C1 segment of cervical spinal cord (tissue), 14 donors: ENCODE measurements around the gene GBX2.
"Not testable (repeated sequence)": the region's sequence is repeated elsewhere in the genome, so short reads cannot be mapped to it uniquely, and the experiment has no call there.

Experiments
- DNase-seq, 14 donors: peaks; one replicate each; lab custom pipeline; 2025; lab: John Stamatoyannopoulos, UW

Gene GBX2

DNA sequence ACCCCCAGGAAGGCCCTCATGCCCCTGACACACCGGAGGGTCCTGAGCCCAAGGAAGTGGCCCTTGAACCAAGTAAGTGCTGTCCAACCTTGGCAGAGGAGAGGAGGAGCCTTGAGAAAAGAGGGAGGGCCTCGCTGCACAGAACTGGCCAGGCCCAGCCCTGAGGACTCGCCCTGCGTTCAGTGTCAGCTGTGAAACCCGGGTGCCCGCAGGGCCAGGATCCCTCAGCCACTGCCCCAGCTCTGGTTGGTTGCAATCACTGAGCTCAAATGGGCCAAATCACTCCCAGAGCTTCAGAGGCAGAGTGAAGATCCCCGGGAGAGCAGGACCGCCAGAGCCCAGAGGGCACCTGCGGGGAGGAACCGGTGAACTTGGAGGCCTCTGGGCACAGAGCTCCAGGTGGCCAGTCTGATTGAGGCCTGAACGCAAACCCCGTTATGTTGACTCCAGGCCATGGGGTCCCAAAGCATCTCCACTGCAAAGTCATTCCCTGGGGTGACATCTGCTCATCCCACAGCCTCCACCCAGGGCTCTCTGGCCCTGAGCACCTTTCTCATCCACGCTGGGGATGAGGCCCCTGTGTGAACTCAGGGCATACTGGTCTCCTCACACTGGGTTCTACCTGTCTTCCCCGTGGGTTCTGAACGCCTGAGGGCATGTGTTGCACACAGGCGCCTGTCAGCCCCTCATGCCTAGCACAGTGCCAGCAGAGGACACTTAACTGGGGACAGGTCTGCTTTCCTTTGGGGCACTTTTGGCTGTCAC is 11.9 kb downstream of the GBX2 start:
- no peak for DNase-seq

DNA sequence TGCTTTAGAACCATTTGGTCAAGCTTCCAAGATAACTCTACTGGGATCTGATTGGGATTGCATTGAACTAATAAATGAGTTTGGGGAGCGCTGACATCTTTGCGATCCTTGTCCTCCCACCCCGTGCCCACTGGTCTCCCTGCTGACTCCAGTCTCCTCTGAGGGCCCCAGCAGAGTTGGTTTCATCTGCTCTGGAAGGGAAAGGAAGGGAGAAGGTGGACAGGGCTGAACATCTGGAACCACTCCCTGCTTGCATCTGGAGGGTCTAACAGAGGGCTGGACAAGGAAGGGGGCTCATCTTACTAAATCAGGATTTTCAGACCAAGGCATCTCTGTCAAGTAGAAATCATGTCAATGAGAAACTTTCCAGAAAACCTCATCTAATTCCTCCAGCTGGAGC is 12.8 kb downstream of the GBX2 start:
- DNase-seq: no peak

GRCh38 chr2:236146436-236146835 is 21.8 kb downstream of the GBX2 start:
- DNase-seq: no peak

GRCh38 chr2:236143811-236144210 is 24.4 kb downstream of the GBX2 start:
- DNase-seq: no peak

GRCh38 chr2:236141616-236142015 is 26.6 kb downstream of the GBX2 start:
- DNase-seq: not testable (repeated sequence)

DNA sequence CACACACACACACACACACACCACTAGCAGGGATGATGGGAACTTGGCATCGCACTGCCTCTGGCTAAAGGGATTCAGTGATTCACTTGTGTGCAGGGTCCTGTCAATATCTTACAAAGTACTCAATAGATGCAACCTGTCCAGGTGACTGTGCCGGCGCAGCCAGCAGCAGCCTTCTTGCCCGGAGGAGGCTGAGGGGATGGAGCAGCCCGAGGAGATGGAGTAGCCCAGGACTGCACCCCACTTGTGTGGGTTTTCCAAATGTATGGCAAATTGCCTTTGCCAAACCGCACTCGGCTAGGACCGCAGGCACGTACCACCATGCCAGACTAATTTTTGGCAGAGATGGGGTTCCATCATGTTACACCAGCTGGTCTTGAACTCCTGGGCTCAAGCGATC is 31.1 kb downstream of the GBX2 start:
- no peak for DNase-seq

DNA sequence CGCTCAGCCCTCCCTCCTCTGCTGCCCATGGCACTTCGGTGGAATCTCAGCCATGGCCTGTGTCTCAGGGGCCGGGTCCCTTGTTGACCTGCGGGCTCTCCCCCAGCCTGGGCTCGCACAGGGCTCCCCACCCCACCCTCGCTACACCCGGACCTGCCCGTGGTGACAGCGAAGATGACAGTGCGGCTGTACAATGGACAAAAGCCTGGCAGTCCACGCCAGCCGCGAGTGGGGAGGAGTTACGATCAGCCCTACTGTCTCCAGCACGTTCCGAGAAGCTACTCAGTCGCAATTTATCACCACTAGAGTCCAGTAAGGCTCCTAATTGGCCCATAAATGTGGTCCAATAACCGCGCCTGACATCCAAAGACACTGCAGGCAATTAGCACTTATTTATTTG is 31.6 kb downstream of the GBX2 start:
- peak in 4 of 14 donors; percentile 10 to 63 (median 25) for DNase-seq

DNA sequence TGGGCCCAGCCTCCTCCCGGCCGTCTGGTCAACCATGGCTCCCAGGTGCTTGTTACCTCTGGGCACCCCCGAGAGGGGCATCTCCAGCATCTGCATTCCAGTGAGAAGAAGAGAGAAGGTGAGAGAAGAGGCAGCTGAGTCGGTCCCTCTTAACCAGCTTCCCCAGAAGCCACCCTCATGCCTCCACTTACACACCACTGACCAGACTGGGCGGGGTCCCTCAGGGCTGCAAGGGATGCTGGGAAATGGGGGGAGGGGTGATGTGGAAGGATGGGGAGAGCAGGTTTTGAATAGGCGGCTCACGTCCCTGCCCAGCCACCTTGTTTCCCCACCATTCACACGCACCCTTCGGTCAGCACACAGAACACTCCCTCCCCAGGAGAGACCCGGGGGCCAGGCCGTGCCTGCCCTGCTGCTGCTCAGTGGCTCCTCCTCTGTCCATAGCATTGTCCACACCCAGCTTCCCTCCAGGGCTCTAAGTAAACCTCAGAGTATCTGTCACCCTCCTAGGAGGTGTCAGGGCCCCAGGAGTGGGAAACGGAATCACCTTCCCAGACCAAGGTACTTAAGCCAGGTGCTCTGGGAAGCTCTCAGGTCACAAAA is 34.7 kb downstream of the GBX2 start:
- no peak for DNase-seq

- no peak for DNase-seq
Measured at GRCh38 chr2:236131073-236131692, 37.0 kb downstream of the GBX2 start.

GRCh38 chr2:236130349-236130998 is 37.7 kb downstream of the GBX2 start:
- DNase-seq: no peak

DNA sequence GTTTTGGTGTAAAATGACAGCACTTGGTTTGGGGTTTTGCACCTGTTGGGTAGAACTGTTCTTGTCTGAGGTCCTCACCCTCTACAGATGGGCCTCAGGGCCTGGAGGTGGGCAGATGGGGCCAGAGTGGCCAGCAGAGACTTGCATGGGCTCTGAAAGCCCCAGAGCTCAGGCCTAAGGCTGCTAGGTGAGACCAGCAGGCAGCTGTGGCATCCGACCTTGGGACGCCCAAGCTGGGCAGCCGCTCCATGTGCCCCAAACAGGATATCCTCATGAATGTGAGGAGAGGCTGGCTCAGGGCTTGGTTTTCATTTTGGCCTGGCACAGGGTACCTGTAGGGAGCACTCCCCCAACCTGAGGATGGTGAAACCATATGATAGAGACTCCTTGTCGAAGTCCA is 38.3 kb downstream of the GBX2 start:
- no peak for DNase-seq

GRCh38 chr2:236128321-236128720 is 39.9 kb downstream of the GBX2 start:
- no peak for DNase-seq

DNA sequence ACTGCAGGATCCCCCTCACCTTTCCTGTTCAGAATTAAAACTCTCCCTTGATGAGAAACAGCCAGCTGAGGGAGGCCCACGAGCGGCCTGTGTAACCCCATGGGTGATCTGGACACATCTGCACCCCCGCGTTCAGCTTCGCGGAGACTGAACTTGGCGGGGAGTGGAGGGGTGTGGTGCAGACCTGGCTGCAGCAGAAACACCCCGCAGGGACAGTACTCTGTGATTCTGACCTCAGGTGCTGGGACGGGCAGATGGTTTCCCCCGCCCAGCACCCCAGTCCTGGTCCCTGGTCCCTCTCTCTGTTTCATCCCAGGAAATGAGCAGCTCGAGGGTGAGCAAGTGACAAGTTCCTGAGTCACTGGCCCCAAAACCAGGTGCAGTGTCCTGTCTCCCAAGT is 41.2 kb downstream of the GBX2 start:
- DNase-seq: no peak

DNA sequence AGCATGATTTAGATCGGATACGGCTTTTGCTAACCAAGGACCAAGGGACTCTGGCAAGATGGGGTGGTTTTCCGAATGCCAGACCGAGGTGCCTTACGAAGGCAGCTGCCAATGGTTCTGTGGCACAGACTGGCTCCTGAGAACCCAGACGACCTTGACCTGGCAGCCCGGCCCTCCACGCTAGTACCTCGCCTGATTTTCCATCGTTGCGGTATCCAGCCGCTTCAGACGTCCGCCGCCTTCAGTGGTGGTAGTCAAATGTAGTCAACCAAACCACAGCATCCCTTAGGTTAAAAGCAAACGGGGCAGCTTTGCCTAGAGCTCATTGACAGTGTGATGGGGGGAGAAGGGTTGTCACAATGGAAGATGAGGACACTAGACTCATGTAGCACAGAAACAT is 42.6 kb downstream of the GBX2 start:
- no peak for DNase-seq

DNA sequence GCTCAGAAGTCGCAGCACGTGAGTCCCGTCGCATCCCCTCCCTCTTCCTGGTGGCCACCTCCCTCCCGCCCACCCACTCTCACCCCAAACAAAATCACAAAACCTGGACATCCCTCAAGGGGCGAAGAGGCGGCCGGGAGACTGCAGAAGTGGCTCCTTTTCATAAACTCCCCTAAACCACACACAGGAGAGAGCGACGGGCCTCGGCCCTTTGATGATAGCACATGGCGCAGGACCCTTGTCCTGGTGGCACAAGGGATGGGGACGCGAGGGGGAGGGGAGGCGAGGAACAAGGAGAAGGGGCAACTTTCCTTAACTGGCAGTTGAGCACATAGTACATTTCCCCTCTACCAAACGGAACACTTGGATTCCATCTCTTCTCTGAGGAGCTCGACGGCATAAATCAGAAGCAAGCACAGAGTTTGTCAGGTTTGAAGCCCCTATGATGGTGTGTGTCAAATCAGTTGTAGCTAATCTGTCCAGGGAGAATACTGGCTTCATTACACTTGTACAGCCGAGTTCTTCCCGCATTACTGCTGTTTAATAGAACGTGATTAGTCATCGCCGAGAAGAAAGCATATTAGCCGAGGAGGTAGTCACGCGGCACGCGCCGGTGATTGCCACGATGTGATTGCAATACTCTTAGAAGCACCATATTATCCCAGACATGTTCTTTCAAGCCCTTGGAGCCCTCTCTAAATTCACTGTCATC is 43.8 kb downstream of the GBX2 start:
- no peak for DNase-seq

DNA sequence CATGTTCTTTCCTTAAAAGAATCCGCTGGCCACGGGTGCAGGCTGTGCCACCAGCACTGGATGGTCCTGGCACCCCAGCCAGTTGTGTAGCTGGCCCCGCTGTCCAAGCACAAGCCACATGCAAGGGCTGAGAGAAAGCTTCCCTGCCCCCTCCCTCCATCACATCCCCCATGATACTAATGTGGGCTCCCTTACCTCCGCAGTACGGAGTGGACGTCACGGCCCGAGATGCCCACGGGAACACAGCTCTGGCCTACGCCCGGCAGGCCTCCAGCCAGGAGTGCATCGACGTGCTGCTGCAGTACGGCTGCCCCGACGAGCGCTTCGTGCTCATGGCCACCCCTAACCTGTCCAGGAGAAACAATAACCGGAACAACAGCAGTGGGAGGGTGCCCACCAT is 44.5 kb downstream of the GBX2 start:
- no peak for DNase-seq

- DNase-seq: no peak
Measured at GRCh38 chr2:236122236-236122635, 46.0 kb downstream of the GBX2 start.

- DNase-seq: no peak
Measured at GRCh38 chr2:236121546-236121945, 46.6 kb downstream of the GBX2 start.

GRCh38 chr2:236120829-236121228 is 47.4 kb downstream of the GBX2 start:
- DNase-seq: no peak

- DNase-seq: peak in 2 of 14 donors; percentile 22 to 86
Measured at GRCh38 chr2:236120141-236120601, 48.0 kb downstream of the GBX2 start.

- no peak for DNase-seq
Measured at GRCh38 chr2:236119476-236119875, 48.7 kb downstream of the GBX2 start.

GRCh38 chr2:236119003-236119402 is 49.2 kb downstream of the GBX2 start:
- no peak for DNase-seq
